ENCODE measurements around the gene TSPAN5.
A peak's percentile ranks its signal among the peaks of the same experiment; 100 is the strongest.

TSPAN5 gene

GRCh38 chr4:98614662-98615061 is 43.7 kb downstream of the TSPAN5 start:
- DNase-seq, result no peak

GRCh38 chr4:98614094-98614493 is 44.3 kb downstream of the TSPAN5 start:
- no peak for DNase-seq

- no peak for DNase-seq
Measured at GRCh38 chr4:98613453-98614075, 44.8 kb downstream of the TSPAN5 start.

- DNase-seq, result no peak
Measured at GRCh38 chr4:98612318-98613250, 45.8 kb downstream of the TSPAN5 start.

GRCh38 chr4:98611677-98612317 is 46.6 kb downstream of the TSPAN5 start:
- DNase-seq, result no peak

GRCh38 chr4:98610926-98611676 is 47.3 kb downstream of the TSPAN5 start:
- DNase-seq, result no peak

GRCh38 chr4:98610431-98610830 is 48.0 kb downstream of the TSPAN5 start:
- no peak for DNase-seq

GRCh38 chr4:98609934-98610333 is 48.5 kb downstream of the TSPAN5 start:
- DNase-seq, result no peak

- no peak for DNase-seq
Measured at GRCh38 chr4:98608356-98608755, 50.1 kb downstream of the TSPAN5 start.

GRCh38 chr4:98606894-98607293 is 51.5 kb downstream of the TSPAN5 start:
- DNase-seq, result no peak

- no peak for DNase-seq
Measured at GRCh38 chr4:98605216-98605615, 53.2 kb downstream of the TSPAN5 start.

- no peak for DNase-seq
Measured at GRCh38 chr4:98604723-98605122, 53.7 kb downstream of the TSPAN5 start.

- DNase-seq, result no peak
Measured at GRCh38 chr4:98603683-98604521, 54.5 kb downstream of the TSPAN5 start.

GRCh38 chr4:98602270-98602669 is 56.1 kb downstream of the TSPAN5 start:
- DNase-seq, result no peak

- DNase-seq, result no peak
Measured at GRCh38 chr4:98601708-98602107, 56.7 kb downstream of the TSPAN5 start.

- no peak for DNase-seq
Measured at GRCh38 chr4:98599617-98600205, 58.7 kb downstream of the TSPAN5 start.

- no peak for DNase-seq
Measured at GRCh38 chr4:98586962-98587354, 71.5 kb downstream of the TSPAN5 start.

- DNase-seq, result peak; percentile 42
Measured at GRCh38 chr4:98586291-98586961, 72.0 kb downstream of the TSPAN5 start.

GRCh38 chr4:98585596-98585995 is 72.8 kb downstream of the TSPAN5 start:
- DNase-seq, result no peak

- no peak for DNase-seq
Measured at GRCh38 chr4:98584265-98584664, 74.1 kb downstream of the TSPAN5 start.

GRCh38 chr4:98583265-98583664 is 75.1 kb downstream of the TSPAN5 start:
- DNase-seq, result no peak

Data from eye (tissue), 1 donor.